HG02970 (cell line): Measurements from ENCODE around the gene NSMCE3.
A peak's percentile ranks its signal among the peaks of the same experiment; 100 is the strongest.

Experiments
- ATAC-seq: cut with Tn5 transposase; IDR thresholded peaks from one replicate; pipeline ENCODE4 v1.9.1; 2021; ENCODE audit warnings: mild to moderate bottlenecking, moderate library complexity, moderate number of reproducible peaks; ENCODE audit not compliant: unreplicated experiment, low FRiP score

Gene NSMCE3

GRCh38 chr15:29269485-29270168 lies at the start of gene NSMCE3:
Gene NSMCE3, minus strand, starts transcription at chr15:29269822. Its CDS starts 117 bp downstream, at chr15:29269705.
- ATAC-seq, result peak; percentile 94

GRCh38 chr15:29316422-29316821 lies 46.8 kb upstream of the NSMCE3 start:
- no peak for ATAC-seq

- no peak for ATAC-seq
Measured at GRCh38 chr15:29312387-29312786, 42.8 kb upstream of the NSMCE3 start.

- no peak for ATAC-seq
Measured at GRCh38 chr15:29311696-29312095, 42.1 kb upstream of the NSMCE3 start.

GRCh38 chr15:29309139-29309538 lies 39.5 kb upstream of the NSMCE3 start:
- ATAC-seq, result no peak

- ATAC-seq, result no peak
Measured at GRCh38 chr15:29308299-29308698, 38.7 kb upstream of the NSMCE3 start.

- no peak for ATAC-seq
Measured at GRCh38 chr15:29305556-29305955, 35.9 kb upstream of the NSMCE3 start.

- ATAC-seq, result no peak
Measured at GRCh38 chr15:29302871-29303270, 33.2 kb upstream of the NSMCE3 start.

GRCh38 chr15:29299784-29300183 lies 30.2 kb upstream of the NSMCE3 start:
- no peak for ATAC-seq

- ATAC-seq, result no peak
Measured at GRCh38 chr15:29299331-29299730, 29.7 kb upstream of the NSMCE3 start.

- ATAC-seq, result no peak
Measured at GRCh38 chr15:29294732-29295325, 25.2 kb upstream of the NSMCE3 start.

- no peak for ATAC-seq
Measured at GRCh38 chr15:29291067-29291845, 21.6 kb upstream of the NSMCE3 start.

- ATAC-seq, result no peak
Measured at GRCh38 chr15:29289173-29289572, 19.6 kb upstream of the NSMCE3 start.

- no peak for ATAC-seq
Measured at GRCh38 chr15:29285386-29285785, 15.8 kb upstream of the NSMCE3 start.

- no peak for ATAC-seq
Measured at GRCh38 chr15:29283381-29283780, 13.8 kb upstream of the NSMCE3 start.

- no peak for ATAC-seq
Measured at GRCh38 chr15:29280514-29280913, 10.9 kb upstream of the NSMCE3 start.

- no peak for ATAC-seq
Measured at GRCh38 chr15:29278436-29279105, 8.9 kb upstream of the NSMCE3 start.

GRCh38 chr15:29276366-29276765 lies 6.7 kb upstream of the NSMCE3 start:
- no peak for ATAC-seq

GRCh38 chr15:29275855-29276254 lies 6.2 kb upstream of the NSMCE3 start:
- no peak for ATAC-seq

- ATAC-seq, result no peak
Measured at GRCh38 chr15:29274946-29275345, 5.3 kb upstream of the NSMCE3 start.

- no peak for ATAC-seq
Measured at GRCh38 chr15:29272219-29272618, 2.6 kb upstream of the NSMCE3 start.
